Loucy (cell line): ENCODE data around the gene MMP13.

Experiments
- H2AFZ ChIP-seq: fragments of 200-600 bp; sonication (generic); 2 replicates; pipeline ENCODE4 v1.6.0; 2016; ENCODE audit warnings: antibody characterized with exemption, mild to moderate bottlenecking, low read length, moderate library complexity
- H3F3A ChIP-seq: fragments of 200-600 bp; 2 replicates; pipeline ENCODE4 v1.6.0; 2016; ENCODE audit warnings: antibody characterized with exemption, low read depth, mild to moderate bottlenecking
- H3K27me3 ChIP-seq: fragments of 200-600 bp; sonication (generic); 2 replicates; pipeline ENCODE4 v1.6.1; 2014; ENCODE audit warnings: low read length, mild to moderate bottlenecking; ENCODE audit not compliant: insufficient read depth, poor library complexity, severe bottlenecking
- H3K36me3 ChIP-seq: fragments of 200-600 bp; sonication (generic); 2 replicates; pipeline ENCODE4 v1.6.1; 2016; ENCODE audit warnings: low read length; ENCODE audit not compliant: insufficient read depth
- H3K4me1 ChIP-seq: fragments of 200-600 bp; sonication (generic); 2 replicates; pipeline ENCODE4 v1.5.1; 2014; ENCODE audit warnings: low read length, mild to moderate bottlenecking; ENCODE audit not compliant: insufficient read depth, poor library complexity, severe bottlenecking
- H3K4me2 ChIP-seq: fragments of 200-600 bp; sonication (generic); 2 replicates; pipeline ENCODE4 v1.6.0; 2014; ENCODE audit warnings: antibody characterized with exemption, low read length, low read depth, mild to moderate bottlenecking; ENCODE audit not compliant: poor library complexity, severe bottlenecking
- H3K4me3 ChIP-seq: fragments of 200-600 bp; sonication (generic); 2 replicates; pipeline ENCODE4 v1.5.1; 2014; ENCODE audit warnings: low read length, mild to moderate bottlenecking, mixed read lengths; ENCODE audit not compliant: poor library complexity, severe bottlenecking
- H3K79me2 ChIP-seq: fragments of 200-600 bp; sonication (generic); 2 replicates; pipeline ENCODE4 v1.6.1; 2014; ENCODE audit warnings: low read length; ENCODE audit not compliant: insufficient read depth
- H3K9ac ChIP-seq: fragments of 200-600 bp; sonication (generic); 2 replicates; pipeline ENCODE4 v1.6.0; 2014; ENCODE audit warnings: mild to moderate bottlenecking, low read depth, low read length, moderate library complexity; ENCODE audit not compliant: poor library complexity, severe bottlenecking
- H3K9me2 ChIP-seq: fragments of 200-600 bp; sonication (generic); replicated peaks from 2 replicates; pipeline ENCODE4 v1.6.1; 2016; ENCODE audit warnings: low read depth, low read length, mixed read lengths
- H3K9me3 ChIP-seq: fragments of 200-600 bp; sonication (generic); 2 replicates; pipeline ENCODE4 v1.6.1; 2014; ENCODE audit warnings: mild to moderate bottlenecking, antibody characterized with exemption, low read length, low read depth; ENCODE audit not compliant: insufficient read depth
- H4K20me1 ChIP-seq: fragments of 200-600 bp; sonication (generic); 2 replicates; pipeline ENCODE4 v1.6.0; 2014; ENCODE audit warnings: antibody characterized with exemption, low read length, mild to moderate bottlenecking; ENCODE audit not compliant: insufficient read depth, poor library complexity, severe bottlenecking
- CTCF ChIP-seq: fragments of 200-600 bp; sonication (generic); conservative IDR thresholded peaks from 2 replicates; pipeline ENCODE4 v1.5.1; 2014; ENCODE audit warnings: mild to moderate bottlenecking, antibody characterized with exemption, low read length
- EZH2phosphoT487 ChIP-seq: fragments of 200-600 bp; IDR thresholded peaks from 2 replicates; pipeline ENCODE4 v1.6.1; 2018; ENCODE audit warnings: antibody characterized with exemption, mild to moderate bottlenecking, moderate library complexity, borderline replicate concordance

MMP13 gene

GRCh38 chr11:102900346-102900745, 55.2 kb downstream of the MMP13 start:
- H3K4me2 ChIP-seq = no peak overlapping the region
- no peaks in the 10 kb centered on the region for H4K20me1 ChIP-seq
- no peaks in the 10 kb centered on the region for H3K79me2 ChIP-seq
- no peaks in the 10 kb centered on the region for H3F3A ChIP-seq
- TF ChIP-seq CTCF = no peak
- no peak for TF ChIP-seq EZH2phosphoT487
- H3K4me1 ChIP-seq = no peaks in the 10 kb centered on the region
- H3K9me3 ChIP-seq = no peaks in the 10 kb centered on the region
- no peak overlapping the region for H2AFZ ChIP-seq
- no peak overlapping the region for H3K9ac ChIP-seq
- no peaks in the 10 kb centered on the region for H3K36me3 ChIP-seq
- no peak overlapping the region for H3K4me3 ChIP-seq
- no peaks in the 10 kb centered on the region for H3K9me2 ChIP-seq
- no peaks in the 10 kb centered on the region for H3K27me3 ChIP-seq
